Fibroblast of skin of back (primary cell): ENCODE results near the gene EPB41L1. TPM values are rescaled to one million over a fixed set of nuclear protein-coding genes. Genes with fewer than 3 reads are reported as not detected.

Experiments used
- DNase-seq: peaks from one replicate; pipeline ENCODE4 v3.0.0-alpha.2; 2013
- polyA plus RNA-seq, 2 experiments: library from polyadenylated mRNA; unstranded; fragments of 120-200 nt; gene quantifications; one replicate each; pipeline ENCODE4 v1.2.1, GENCODE V29; 2013; ENCODE audit not compliant: insufficient read length in 2 of 2

EPB41L1 gene
- 16.3 TPM for polyA plus RNA-seq (2013, experiment 1 of 2; ENCODE audit: insufficient read length)
- polyA plus RNA-seq (2013, experiment 2 of 2; ENCODE audit: insufficient read length) = 25.4 TPM

GRCh38 chr20:36154700-36155628 is at the start of gene EPB41L1:
Gene EPB41L1, plus strand, starts transcription at chr20:36154740. Its CDS starts 19,038 bp downstream, at chr20:36173778.
- peak; percentile 6 for DNase-seq

GRCh38 chr20:36104856-36105255 is 49.7 kb upstream of the EPB41L1 start:
- DNase-seq = no peak

GRCh38 chr20:36105711-36106226 is 48.8 kb upstream of the EPB41L1 start:
- DNase-seq = no peak

- no peak for DNase-seq
Observed at GRCh38 chr20:36106606-36107005, 47.9 kb upstream of the EPB41L1 start.

GRCh38 chr20:36107881-36108280 is 46.7 kb upstream of the EPB41L1 start:
- no peak for DNase-seq

- no peak for DNase-seq
Observed at GRCh38 chr20:36109251-36109947, 45.1 kb upstream of the EPB41L1 start.

GRCh38 chr20:36110994-36111393 is 43.5 kb upstream of the EPB41L1 start:
- no peak for DNase-seq

GRCh38 chr20:36112112-36112511 is 42.4 kb upstream of the EPB41L1 start:
- no peak for DNase-seq

- DNase-seq = no peak
Observed at GRCh38 chr20:36113036-36113435, 41.5 kb upstream of the EPB41L1 start.

- no peak for DNase-seq
Observed at GRCh38 chr20:36113566-36114250, 40.8 kb upstream of the EPB41L1 start.

- DNase-seq = no peak
Observed at GRCh38 chr20:36114707-36115106, 39.8 kb upstream of the EPB41L1 start.

GRCh38 chr20:36115925-36116324 is 38.6 kb upstream of the EPB41L1 start:
- no peak for DNase-seq

GRCh38 chr20:36116807-36117441 is 37.6 kb upstream of the EPB41L1 start:
- peak; percentile 93 for DNase-seq

GRCh38 chr20:36117638-36118037 is 36.9 kb upstream of the EPB41L1 start:
- DNase-seq = no peak

GRCh38 chr20:36118371-36118770 is 36.2 kb upstream of the EPB41L1 start:
- DNase-seq = no peak

GRCh38 chr20:36119537-36119936 is 35.0 kb upstream of the EPB41L1 start:
- no peak for DNase-seq

GRCh38 chr20:36120241-36120640 is 34.3 kb upstream of the EPB41L1 start:
- DNase-seq = no peak

GRCh38 chr20:36120991-36121390 is 33.5 kb upstream of the EPB41L1 start:
- DNase-seq = no peak

- no peak for DNase-seq
Observed at GRCh38 chr20:36121981-36122930, 32.3 kb upstream of the EPB41L1 start.

GRCh38 chr20:36122931-36123288 is 31.6 kb upstream of the EPB41L1 start:
- no peak for DNase-seq

- DNase-seq = no peak
Observed at GRCh38 chr20:36125097-36125496, 29.4 kb upstream of the EPB41L1 start.
